OCI-LY7 (cell line): ENCODE results near the gene ATP11C. TPM values are rescaled to one million over a fixed set of nuclear protein-coding genes. Genes with fewer than 3 reads are reported as not detected.

Source experiments
- BruUV-seq: library from RNA; stranded (reverse); fragments of 400-500 nt; replicated peaks from 2 replicates; lab custom pipeline; 2021; lab: Mats Ljungman, UMichigan
- CTCF ChIA-PET: fragments of 300-600 bp; sonication (Branson Sonifier 250); formaldehyde crosslinking; loops from one replicate; lab custom pipeline; 2022; ENCODE audit warnings: antibody characterized with exemption; ENCODE audit not compliant: unreplicated experiment; lab: Charles Lee
- POLR2A ChIA-PET: fragments of 300-600 bp; sonication (Branson Sonifier 250); formaldehyde crosslinking; loops from one replicate; lab custom pipeline; 2022; ENCODE audit warnings: antibody characterized with exemption; lab: Charles Lee
- DNase-seq: peaks from one replicate; pipeline ENCODE4 v3.0.0-alpha.2; 2015; ENCODE audit warnings: low spot score
- H2AFZ ChIP-seq: fragments of 200-600 bp; sonication (generic), shearing (Covaris generic); 2 replicates; pipeline ENCODE4 v1.6.1; 2014; ENCODE audit warnings: mild to moderate bottlenecking, antibody characterized with exemption, low read length, moderate library complexity
- H3K27ac ChIP-seq: fragments of 200-600 bp; sonication (generic); 2 replicates; pipeline ENCODE4 v1.5.1; 2014; ENCODE audit warnings: mixed run types, low read depth, mild to moderate bottlenecking, moderate library complexity, low read length, inconsistent platforms; ENCODE audit not compliant: poor library complexity, severe bottlenecking
- H3K36me3 ChIP-seq: fragments of 200-600 bp; sonication (generic); 2 replicates; pipeline ENCODE4 v1.6.1; 2014; ENCODE audit warnings: mild to moderate bottlenecking, antibody characterized with exemption, low read length, moderate library complexity, mixed read lengths; ENCODE audit not compliant: insufficient read depth
- H3K4me1 ChIP-seq: fragments of 200-600 bp; sonication (generic); 2 replicates; pipeline ENCODE4 v1.5.1; 2014; ENCODE audit warnings: mild to moderate bottlenecking, low read length; ENCODE audit not compliant: insufficient read depth, poor library complexity, severe bottlenecking
- H3K4me2 ChIP-seq: fragments of 200-600 bp; sonication (generic); 2 replicates; pipeline ENCODE4 v1.6.1; 2014; ENCODE audit warnings: mild to moderate bottlenecking, low read length
- H3K4me3 ChIP-seq: fragments of 200-600 bp; sonication (generic); 2 replicates; pipeline ENCODE4 v1.5.1; 2014; ENCODE audit warnings: mild to moderate bottlenecking, low read depth, low read length; ENCODE audit not compliant: poor library complexity, severe bottlenecking
- H3K79me2 ChIP-seq: fragments of 200-600 bp; sonication (generic); 2 replicates; pipeline ENCODE4 v1.6.1; 2016; ENCODE audit warnings: low read depth, mild to moderate bottlenecking, low read length, moderate library complexity, mixed read lengths; ENCODE audit not compliant: insufficient read depth
- H3K9me2 ChIP-seq: fragments of 200-600 bp; sonication (generic); 2 replicates; pipeline ENCODE4 v1.6.1; 2016; ENCODE audit warnings: mild to moderate bottlenecking, low read length, mixed read lengths; ENCODE audit not compliant: insufficient read depth
- H3K9me3 ChIP-seq: fragments of 200-600 bp; sonication (generic); 2 replicates; pipeline ENCODE4 v1.6.1; 2014; ENCODE audit warnings: mild to moderate bottlenecking, mixed run types, low read length, mixed read lengths
- H4K20me1 ChIP-seq: fragments of 200-600 bp; sonication (generic); 2 replicates; pipeline ENCODE4 v1.6.1; 2014; ENCODE audit warnings: mild to moderate bottlenecking, antibody characterized with exemption, low read length, moderate library complexity, mixed read lengths; ENCODE audit not compliant: insufficient read depth
- EZH2phosphoT487 ChIP-seq: fragments of 200-600 bp; sonication (generic); IDR thresholded peaks from 2 replicates; pipeline ENCODE4 v1.6.1; 2018; ENCODE audit warnings: low read depth, borderline replicate concordance, mild to moderate bottlenecking, mixed run types, antibody characterized with exemption, low read length, moderate library complexity, mixed read lengths
- intact Hi-C: fragments of 100-400 bp; cut with micrococcal nuclease; formaldehyde crosslinking; loops from one replicate; pipeline ENCODE4 v1.10.0; 2022; ENCODE audit not compliant: unreplicated experiment
- total RNA-seq, 2 experiments: library from RNA; depleted of rRNA in 1 of 2; stranded (reverse); fragments of >200 nt in 1 of 2; shearing (Covaris generic) in 1 of 2; gene quantifications; 2 replicates each; pipeline ENCODE4 v1.2.3, GENCODE V29; 2014 to 2022
- TF ChIP-seq, protein P1 (sequence below): fragments of 200-600 bp; sonication (generic); conservative IDR thresholded peaks from 2 replicates; pipeline ENCODE4 v1.5.1; 2014; ENCODE audit warnings: mild to moderate bottlenecking, antibody characterized with exemption, low read length, moderate library complexity, mixed read lengths

ATP11C gene
- total RNA-seq, 2 experiments from 2014 or later: 20.9 to 25.2 TPM

- POLR2A ChIA-PET: interaction anchor here (0.7 kb wide), 2 partner anchors 29 to 47 kb away, joined by 3 read pairs; no protein-coding TSS in a partner anchor
- intact Hi-C loops: no loop called here
- no peaks in the 10 kb centered on the region for H3K9me3 ChIP-seq
These were observed 170.3 kb downstream of the ATP11C start for GRCh38 chrX:139762400-139763183.

GRCh38 chrX:139759637-139760036 lies 173.2 kb downstream of the ATP11C start:
- POLR2A ChIA-PET: interaction anchor here (0.6 to 1.1 kb wide), 2 partner anchors 15 to 79 kb away, joined by 3 read pairs; no protein-coding TSS in a partner anchor

More at GRCh38 chrX:139762400-139763183, 170.3 kb downstream of the ATP11C start:
- Histone ChIP-seq H3K4me3 (no peak overlapping the region), H3K27ac (no peak overlapping the region), H3K9me2 (no peaks in the 10 kb centered on the region), H3K36me3 (peaks cover 7% of the 10 kb centered on the region), H2AFZ (no peak overlapping the region), H4K20me1 (no peaks in the 10 kb centered on the region), H3K4me1 (no peaks in the 10 kb centered on the region), H3K4me2 (no peak overlapping the region), H3K79me2 (no peaks in the 10 kb centered on the region)
- CTCF ChIA-PET: no interaction called here
- BruUV-seq: no TSS peak
- TF ChIP-seq, protein P1, sequence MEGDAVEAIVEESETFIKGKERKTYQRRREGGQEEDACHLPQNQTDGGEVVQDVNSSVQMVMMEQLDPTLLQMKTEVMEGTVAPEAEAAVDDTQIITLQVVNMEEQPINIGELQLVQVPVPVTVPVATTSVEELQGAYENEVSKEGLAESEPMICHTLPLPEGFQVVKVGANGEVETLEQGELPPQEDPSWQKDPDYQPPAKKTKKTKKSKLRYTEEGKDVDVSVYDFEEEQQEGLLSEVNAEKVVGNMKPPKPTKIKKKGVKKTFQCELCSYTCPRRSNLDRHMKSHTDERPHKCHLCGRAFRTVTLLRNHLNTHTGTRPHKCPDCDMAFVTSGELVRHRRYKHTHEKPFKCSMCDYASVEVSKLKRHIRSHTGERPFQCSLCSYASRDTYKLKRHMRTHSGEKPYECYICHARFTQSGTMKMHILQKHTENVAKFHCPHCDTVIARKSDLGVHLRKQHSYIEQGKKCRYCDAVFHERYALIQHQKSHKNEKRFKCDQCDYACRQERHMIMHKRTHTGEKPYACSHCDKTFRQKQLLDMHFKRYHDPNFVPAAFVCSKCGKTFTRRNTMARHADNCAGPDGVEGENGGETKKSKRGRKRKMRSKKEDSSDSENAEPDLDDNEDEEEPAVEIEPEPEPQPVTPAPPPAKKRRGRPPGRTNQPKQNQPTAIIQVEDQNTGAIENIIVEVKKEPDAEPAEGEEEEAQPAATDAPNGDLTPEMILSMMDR: no peak
- TF ChIP-seq EZH2phosphoT487: no peak
- DNase-seq: no peak

More at GRCh38 chrX:139759637-139760036, 173.2 kb downstream of the ATP11C start:
- intact Hi-C loops: no loop called here
- Histone ChIP-seq H3K4me2 (no peak overlapping the region), H3K9me3 (no peaks in the 10 kb centered on the region), H3K9me2 (no peaks in the 10 kb centered on the region), H3K4me1 (no peaks in the 10 kb centered on the region), H3K36me3 (peaks cover 13% of the 10 kb centered on the region; the same call in 1 of the 2 replicates), H2AFZ (no peak overlapping the region), H3K79me2 (no peaks in the 10 kb centered on the region), H4K20me1 (no peaks in the 10 kb centered on the region), H3K4me3 (no peak overlapping the region), H3K27ac (no peak overlapping the region)
- CTCF ChIA-PET: no interaction called here
- no peak for TF ChIP-seq EZH2phosphoT487
- TF ChIP-seq, protein P1: peak; percentile 53
- no TSS peak for BruUV-seq
- DNase-seq: peak; percentile 1
